HG02870 (cell line): Measurements from ENCODE around the gene PDZRN4.
A peak's percentile ranks its signal among the peaks of the same experiment; 100 is the strongest.
"Not testable (repeated sequence)": the region's sequence is repeated elsewhere in the genome, so short reads cannot be mapped to it uniquely, and the experiment has no call there.

Experiments
- ATAC-seq: cut with Tn5 transposase; IDR thresholded peaks from one replicate; pipeline ENCODE4 v1.9.1; 2021; ENCODE audit warnings: mild to moderate bottlenecking, moderate library complexity; ENCODE audit not compliant: unreplicated experiment

Gene PDZRN4

DNA sequence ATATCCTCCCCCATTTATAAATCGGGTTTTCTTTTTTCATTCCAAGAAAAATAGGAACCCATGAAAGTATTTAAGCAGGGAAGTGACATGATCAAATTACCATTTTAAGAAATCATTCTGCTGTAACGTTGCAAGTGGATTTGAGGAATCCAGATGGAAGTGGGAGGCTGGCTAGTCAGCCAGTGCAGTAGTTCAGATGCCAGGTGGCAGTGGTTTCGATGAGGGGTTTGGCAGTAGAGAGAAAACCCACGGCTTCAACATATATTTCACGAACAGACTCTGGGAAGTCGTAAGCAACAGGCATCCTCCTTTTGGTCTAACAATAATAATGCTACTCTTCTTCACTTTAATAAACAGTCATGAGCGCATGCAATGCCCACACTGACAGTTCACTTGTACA, 25.0 kb downstream of the PDZRN4 start:
- ATAC-seq, result no peak

- ATAC-seq, result no peak
Observed at GRCh38 chr12:41213648-41214047, 25.5 kb downstream of the PDZRN4 start.

GRCh38 chr12:41217727-41218126, 29.6 kb downstream of the PDZRN4 start:
- no peak for ATAC-seq

DNA sequence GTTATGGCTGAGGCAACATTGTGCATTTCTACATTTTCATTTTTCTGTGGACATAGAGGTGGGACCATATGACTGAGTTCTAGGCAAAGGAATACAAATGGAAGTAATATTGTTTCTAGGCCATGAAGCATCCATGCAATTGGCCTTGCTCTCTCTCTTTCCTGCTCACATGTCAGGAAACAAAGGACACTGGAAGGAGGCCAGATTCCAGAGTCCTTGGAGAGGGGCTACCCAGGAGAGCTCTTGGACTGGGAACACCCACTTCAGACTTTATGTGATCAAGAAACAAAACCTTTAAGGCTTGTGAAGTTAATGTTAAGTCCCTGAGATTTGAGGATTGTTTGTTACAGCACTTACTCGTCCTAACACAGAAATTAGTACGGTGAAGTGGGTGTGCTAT, 32.8 kb downstream of the PDZRN4 start:
- ATAC-seq, result no peak

DNA sequence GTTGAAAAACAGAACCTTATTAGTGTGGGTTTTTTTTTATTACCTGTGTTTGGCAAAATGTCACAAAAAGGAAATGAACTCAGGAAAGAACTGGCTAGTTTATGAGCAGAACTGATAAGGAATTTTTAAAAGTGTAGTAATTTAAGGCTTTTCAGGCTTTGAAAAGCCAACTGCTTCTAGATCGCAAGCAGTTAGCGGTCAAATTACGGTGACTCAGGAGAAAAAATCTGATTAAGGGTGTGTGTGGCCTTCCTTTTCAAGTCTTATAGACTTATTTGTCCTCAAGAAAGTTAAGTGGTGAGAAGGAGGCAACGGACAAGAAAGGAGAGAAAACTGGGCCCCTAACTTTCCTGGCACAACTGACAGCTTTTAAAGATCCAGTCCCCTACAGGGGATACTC, 33.4 kb downstream of the PDZRN4 start:
- ATAC-seq, result no peak

- ATAC-seq, result no peak
Observed at GRCh38 chr12:41223600-41223999, 35.5 kb downstream of the PDZRN4 start.

GRCh38 chr12:41224066-41224465, 35.9 kb downstream of the PDZRN4 start:
- no peak for ATAC-seq

GRCh38 chr12:41225179-41225578, 37.1 kb downstream of the PDZRN4 start:
- no peak for ATAC-seq

GRCh38 chr12:41228066-41228820, 40.1 kb downstream of the PDZRN4 start:
- ATAC-seq, result no peak

DNA sequence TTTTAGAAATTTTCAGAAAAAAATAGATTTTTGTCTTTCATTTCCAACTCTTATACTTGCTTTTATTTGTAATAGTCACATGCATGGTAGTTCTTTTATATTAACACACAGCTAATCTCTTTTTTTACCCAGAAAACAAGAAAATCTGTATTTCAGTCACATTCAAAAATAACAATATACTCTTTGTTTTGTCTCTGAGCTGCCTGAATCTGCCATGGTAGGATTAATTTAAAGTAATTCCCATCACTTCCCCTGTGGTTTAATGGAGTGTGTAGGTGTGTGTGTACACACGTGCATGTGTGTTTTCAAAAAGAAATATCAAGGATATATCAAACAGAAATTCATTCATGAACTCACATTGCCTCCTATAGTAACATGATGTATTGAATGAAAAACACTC, 42.6 kb downstream of the PDZRN4 start:
- no peak for ATAC-seq

GRCh38 chr12:41234692-41235091, 46.6 kb downstream of the PDZRN4 start:
- ATAC-seq, result no peak

DNA sequence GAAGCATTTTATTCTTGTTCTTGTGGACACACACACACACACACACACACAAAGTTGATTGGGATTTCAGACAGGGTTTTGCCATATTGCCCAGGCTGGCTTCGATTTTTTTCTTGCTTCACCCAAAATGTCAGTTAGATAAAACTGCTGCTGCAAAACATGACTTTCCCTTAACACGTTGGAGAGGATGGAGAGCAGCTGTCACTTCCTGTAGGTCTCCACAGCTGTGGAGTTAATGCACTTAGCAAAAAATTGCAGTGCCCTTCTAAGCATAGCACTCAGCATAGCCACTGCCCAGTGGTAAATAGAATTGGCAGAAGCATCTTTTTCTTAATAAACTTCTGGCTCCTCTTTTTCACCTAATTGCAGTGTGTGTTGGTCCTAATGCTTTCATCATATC, 54.5 kb downstream of the PDZRN4 start:
- no peak for ATAC-seq

- ATAC-seq, result no peak
Observed at GRCh38 chr12:41248391-41248790, 60.3 kb downstream of the PDZRN4 start.

GRCh38 chr12:41250748-41251147, 62.6 kb downstream of the PDZRN4 start:
- no peak for ATAC-seq

DNA sequence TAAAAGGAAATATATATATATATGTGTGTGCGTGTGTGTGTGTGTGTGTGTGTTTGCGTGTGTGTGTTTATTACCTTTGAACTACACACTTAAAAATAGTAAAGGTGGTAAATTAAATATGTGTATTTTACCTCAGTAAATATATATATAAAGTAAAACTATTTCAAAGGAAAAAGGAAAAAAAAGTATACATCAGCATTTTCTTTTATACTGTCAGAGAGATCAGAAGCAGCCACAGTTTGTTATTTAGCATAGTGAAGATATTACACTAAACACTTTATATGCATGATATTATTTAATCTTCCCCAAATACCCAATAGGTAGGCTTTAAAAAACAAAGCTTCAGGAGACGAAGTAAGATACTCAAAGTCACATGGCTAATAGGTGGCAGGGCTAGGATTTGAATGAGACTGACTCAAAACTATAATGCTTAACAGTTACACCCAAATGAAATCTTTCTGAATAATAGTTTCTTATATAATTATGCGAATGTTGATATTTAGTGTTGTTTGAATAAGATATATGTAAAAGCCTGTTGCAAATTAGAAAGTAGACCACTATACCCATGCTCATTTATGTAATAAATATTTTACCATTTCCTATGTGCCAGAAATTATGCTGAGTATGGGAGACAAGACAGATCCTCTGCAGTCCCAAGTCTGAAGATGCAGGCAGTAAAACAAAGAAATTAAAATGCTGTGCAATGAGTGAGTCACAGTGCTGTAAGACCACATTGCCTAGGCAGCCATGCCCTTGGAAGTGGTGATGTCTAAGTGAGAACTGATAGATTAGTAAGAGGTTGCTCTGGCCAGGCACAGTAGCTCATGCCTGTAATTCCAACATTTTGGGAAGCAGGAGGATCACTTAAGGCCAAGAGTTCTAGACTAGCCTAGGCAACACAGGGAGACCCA, 66.1 kb downstream of the PDZRN4 start:
- ATAC-seq, result no peak

DNA sequence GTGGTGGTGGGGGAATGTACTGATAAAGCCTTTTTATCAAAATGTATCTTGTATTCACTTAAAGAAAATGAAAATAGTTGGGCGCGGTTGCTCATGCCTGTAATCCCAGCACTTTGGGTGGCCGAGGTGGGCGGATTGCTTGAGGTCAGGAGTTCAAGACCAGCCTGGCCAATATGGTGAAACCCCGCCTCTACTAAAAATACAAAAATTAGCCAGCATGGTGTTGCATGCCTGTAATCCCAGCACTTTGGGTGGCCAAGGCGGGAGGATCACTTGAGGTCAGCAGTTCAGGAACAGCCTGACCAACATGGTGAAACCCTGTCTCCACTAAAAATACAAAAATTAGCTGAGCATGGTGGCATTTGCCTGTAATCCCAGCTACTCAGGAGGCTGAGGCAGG, 75.1 kb downstream of the PDZRN4 start:
- ATAC-seq, result not testable (repeated sequence)

- no peak for ATAC-seq
Observed at GRCh38 chr12:41264281-41264680, 76.2 kb downstream of the PDZRN4 start.

DNA sequence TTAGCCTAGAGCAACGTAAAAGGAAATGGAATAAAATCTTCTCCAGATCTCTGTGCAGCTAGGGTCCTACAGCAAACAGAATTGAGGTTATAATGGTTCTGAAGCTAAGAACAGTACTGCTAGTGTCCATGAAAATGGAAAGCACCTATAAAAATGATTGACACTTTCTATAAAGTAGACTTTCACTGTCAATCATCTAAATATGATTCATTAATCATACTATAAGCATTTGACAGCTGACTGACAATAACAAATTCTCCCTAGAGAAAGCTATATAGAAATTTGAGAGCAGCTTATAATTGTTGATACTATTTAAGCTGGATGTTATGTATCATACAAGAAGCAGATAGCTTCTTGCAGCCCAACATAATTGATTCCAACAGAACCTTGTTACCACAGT, 80.9 kb downstream of the PDZRN4 start:
- no peak for ATAC-seq

DNA sequence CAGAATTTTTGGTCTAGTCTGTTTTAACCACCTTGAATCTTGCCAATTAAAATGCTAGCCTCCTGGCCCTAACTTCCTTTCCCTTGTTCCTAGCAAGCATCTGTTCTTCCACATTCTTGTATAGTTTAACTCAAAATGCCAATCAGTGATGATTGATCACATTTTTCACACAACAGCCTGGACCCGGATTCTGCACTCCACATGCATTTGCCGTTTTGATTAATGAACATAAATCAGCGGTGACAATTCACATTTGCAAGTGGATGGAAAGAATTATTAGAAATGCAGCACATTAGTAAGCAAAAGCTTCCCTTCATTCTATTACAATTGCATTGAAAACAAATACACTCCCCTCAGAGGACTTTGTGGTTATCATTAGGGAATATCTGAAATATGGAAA, 83.4 kb downstream of the PDZRN4 start:
- ATAC-seq, result no peak

GRCh38 chr12:41274643-41275042, 86.5 kb downstream of the PDZRN4 start:
- no peak for ATAC-seq

GRCh38 chr12:41277100-41277945, 89.2 kb downstream of the PDZRN4 start:
- ATAC-seq, result peak; percentile 55
